IPS-15b (cell line): Measurements from ENCODE around the gene TMEM191B.
"Not testable (repeated sequence)": the region's sequence is repeated elsewhere in the genome, so short reads cannot be mapped to it uniquely, and the experiment has no call there.

Experiments
- H3K27me3 ChIP-seq: one replicate; pipeline ENCODE4 v1.6.1; 2013; ENCODE audit warnings: low read length; ENCODE audit not compliant: control insufficient read depth, insufficient read depth
- H3K36me3 ChIP-seq: one replicate; pipeline ENCODE4 v1.6.1; 2013; ENCODE audit warnings: low read length; ENCODE audit not compliant: control insufficient read depth, insufficient read depth
- H3K4me1 ChIP-seq: one replicate; pipeline ENCODE4 v1.6.1; 2013; ENCODE audit warnings: mild to moderate bottlenecking, low read length; ENCODE audit not compliant: control insufficient read depth, insufficient read depth
- H3K4me3 ChIP-seq: one replicate; pipeline ENCODE4 v1.5.1; 2013; ENCODE audit warnings: low read depth, low read length
- H3K9ac ChIP-seq: one replicate; pipeline ENCODE4 v1.6.1; 2013; ENCODE audit warnings: low read depth, mild to moderate bottlenecking, low read length
- H3K9me3 ChIP-seq: one replicate; pipeline ENCODE4 v1.6.1; 2013; ENCODE audit warnings: mild to moderate bottlenecking, low read length; ENCODE audit not compliant: control insufficient read depth, insufficient read depth

Gene TMEM191B

DNA sequence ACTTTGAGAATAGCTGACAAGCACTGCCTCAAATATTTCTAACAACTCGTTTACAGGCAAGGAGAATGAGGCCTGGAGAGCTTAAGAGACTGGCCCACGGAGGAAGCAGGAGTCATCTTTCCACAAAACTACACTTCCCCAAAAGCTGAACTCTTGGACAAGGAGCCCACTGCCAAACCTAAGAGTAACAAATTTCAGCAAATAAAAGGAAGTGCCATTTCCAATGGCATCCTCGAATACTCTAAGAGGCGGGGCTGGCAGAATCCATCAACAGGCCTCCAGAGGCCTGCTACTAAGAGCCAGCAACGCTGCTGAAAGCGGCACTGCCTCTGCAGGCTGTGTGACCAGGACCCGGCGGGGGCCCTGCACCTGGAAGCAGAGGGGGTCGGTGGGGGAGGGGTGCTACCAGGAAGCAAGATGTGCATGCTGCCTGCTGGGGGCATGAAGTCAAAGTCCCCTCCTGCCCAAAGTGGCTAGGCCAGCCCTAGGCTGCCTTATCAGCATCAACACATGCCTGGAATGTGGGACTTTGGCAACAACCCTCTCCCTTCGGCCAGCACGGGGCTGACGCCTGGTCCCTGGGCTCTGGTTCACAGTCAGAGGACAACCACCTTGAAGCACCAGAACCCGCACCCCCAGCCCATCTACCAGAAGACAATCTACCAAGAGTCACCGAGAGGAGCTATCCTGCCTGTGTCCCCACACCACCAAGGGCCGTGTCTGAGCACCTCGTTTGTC, 43.1 kb downstream of the TMEM191B start:
- H3K27me3 ChIP-seq, H3K4me3 ChIP-seq, H3K9ac ChIP-seq, H3K4me1 ChIP-seq, H3K36me3 ChIP-seq, H3K9me3 ChIP-seq: not testable (repeated sequence)

DNA sequence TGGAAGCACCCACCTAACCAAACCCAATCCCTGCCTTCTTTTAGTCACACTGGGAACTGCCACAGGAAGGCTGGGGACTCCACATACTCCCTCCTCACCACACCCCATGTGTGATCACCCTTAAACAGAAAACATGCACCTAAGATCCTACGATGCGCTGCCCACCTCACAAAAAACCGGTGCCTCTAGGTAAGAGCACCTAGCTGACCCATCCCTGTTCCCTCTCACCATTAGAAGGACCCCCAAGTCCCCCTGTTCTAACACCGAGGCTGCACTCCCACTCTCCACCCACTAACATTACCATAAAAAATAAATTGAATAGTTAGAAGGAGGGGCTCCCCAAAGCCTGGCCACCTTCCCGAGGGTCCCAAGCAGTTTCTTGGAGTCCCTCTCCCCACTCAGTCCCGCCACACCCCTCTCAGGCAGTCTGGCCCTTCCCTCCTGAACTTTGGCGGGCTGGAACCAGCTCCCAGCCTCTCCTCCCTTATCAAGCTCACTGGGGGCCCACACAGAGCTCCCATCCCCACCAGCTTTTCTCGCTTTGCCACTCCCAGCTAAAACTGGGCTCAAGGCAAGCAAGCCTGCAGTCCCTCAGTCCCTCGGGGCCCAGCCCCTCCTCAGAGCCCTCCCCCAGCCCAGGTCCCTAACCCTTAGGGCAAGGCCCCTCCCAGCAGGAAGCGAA, 46.0 kb downstream of the TMEM191B start:
- H3K27me3 ChIP-seq = not testable (repeated sequence)

DNA sequence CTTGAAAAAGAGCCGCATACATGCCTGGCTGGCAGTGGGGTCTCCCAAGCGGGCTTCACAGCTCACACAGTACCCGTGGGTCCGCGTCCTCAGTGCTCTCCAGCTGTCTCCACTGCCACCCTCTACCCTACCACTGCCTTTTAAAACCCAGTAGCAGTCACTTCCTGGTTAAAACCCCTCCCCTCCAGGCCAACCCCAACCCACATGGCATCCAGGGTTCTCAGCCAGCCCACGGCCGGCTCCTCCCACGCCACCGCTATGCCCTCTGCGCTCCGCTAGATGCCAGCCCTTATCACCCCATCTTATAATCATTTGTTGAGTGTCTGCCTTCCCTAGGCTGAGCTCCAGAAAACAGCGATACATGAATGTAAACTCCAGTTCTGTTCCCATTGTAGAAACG, 47.0 kb downstream of the TMEM191B start:
- H3K4me1 ChIP-seq, H3K27me3 ChIP-seq, H3K4me3 ChIP-seq, H3K36me3 ChIP-seq, H3K9ac ChIP-seq, H3K9me3 ChIP-seq: not testable (repeated sequence)

More for the DNA sequence above, 46.0 kb downstream of the TMEM191B start:
- H3K9me3 ChIP-seq, H3K4me1 ChIP-seq, H3K36me3 ChIP-seq, H3K4me3 ChIP-seq, H3K9ac ChIP-seq: not testable (repeated sequence)

DNA sequence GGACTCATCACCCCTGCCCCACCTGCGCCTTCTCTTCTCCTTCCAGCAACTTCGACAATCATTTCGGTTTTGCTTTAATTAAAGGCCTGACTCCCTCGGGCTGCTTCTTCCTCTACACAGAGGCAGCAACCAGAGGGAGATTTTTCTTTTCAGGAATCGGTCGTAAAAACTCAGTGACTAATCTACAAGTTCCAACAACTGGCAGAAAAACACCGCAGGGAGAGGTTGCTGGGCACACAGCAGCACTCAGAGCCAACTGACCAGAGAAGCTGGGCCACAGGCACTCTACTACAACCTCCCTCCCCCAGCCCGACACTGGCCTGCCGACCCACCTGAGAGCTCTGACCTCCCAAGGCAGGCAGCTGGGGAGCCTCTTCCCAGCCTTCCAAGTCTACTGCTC, 48.1 kb downstream of the TMEM191B start:
- not testable (repeated sequence) for H3K9me3 ChIP-seq, H3K9ac ChIP-seq, H3K4me1 ChIP-seq, H3K27me3 ChIP-seq, H3K36me3 ChIP-seq, H3K4me3 ChIP-seq

DNA sequence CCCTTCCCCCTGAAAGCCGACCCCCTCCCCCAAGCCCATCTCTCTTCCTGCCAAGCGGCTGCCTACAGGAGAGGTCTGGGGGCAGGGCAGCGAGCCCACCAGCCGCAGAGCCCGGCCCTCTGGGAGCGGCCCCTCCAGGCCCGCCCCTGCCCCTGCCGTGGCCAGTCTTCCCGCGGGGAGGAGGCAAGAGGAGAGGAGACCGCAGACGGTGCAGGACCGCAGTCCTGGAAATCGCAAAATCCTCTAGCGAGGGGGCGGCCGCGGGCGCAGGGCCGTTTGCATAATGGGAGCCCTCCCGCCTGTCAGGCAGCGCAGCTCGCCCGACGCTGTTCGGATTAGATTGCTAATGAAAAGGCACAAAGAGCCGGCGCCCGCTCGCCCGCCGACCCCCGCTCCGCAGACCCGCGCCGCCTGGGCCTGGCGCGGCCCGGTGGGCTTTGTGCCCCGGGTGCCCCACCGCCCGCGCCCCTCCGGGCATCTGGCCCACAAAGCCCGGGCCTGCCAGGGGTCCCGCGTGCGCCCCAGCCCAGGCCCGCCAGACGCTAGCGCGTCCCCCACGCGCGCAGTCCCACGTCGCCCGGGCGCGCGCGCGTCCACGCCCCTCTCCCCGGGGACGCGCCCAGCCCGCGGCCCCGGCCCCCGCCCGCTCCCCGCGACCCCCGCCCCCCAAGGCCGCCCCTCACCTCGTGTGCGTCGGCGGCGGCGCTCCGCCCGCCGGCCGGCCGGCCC, 49.7 kb downstream of the TMEM191B start:
- not testable (repeated sequence) for H3K9me3 ChIP-seq, H3K4me3 ChIP-seq, H3K36me3 ChIP-seq, H3K9ac ChIP-seq, H3K27me3 ChIP-seq, H3K4me1 ChIP-seq

DNA sequence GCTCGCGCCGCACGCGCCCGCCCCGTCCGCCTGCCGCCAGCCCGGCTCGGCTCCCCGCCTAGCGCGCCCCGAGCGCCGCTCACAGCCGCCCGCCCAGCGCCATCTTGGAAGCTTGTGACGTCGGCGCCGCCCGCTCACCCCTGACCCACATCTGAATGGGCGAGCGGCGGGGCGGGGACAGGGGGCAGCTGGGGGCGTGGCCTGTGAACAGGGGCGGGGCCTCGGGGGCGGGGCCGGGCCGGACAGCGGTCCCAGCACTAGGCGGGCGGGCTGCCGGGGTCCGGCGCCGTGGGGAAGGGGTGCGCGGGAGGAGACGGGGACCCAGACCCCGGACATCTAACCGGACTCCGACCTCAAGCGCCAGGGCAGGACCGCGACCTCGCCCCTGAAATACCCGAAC, 50.2 kb downstream of the TMEM191B start:
- H3K27me3 ChIP-seq, H3K36me3 ChIP-seq, H3K4me3 ChIP-seq, H3K4me1 ChIP-seq, H3K9ac ChIP-seq, H3K9me3 ChIP-seq: not testable (repeated sequence)
